ENCODE data around the gene CALML6.

CALML6 gene

DNA sequence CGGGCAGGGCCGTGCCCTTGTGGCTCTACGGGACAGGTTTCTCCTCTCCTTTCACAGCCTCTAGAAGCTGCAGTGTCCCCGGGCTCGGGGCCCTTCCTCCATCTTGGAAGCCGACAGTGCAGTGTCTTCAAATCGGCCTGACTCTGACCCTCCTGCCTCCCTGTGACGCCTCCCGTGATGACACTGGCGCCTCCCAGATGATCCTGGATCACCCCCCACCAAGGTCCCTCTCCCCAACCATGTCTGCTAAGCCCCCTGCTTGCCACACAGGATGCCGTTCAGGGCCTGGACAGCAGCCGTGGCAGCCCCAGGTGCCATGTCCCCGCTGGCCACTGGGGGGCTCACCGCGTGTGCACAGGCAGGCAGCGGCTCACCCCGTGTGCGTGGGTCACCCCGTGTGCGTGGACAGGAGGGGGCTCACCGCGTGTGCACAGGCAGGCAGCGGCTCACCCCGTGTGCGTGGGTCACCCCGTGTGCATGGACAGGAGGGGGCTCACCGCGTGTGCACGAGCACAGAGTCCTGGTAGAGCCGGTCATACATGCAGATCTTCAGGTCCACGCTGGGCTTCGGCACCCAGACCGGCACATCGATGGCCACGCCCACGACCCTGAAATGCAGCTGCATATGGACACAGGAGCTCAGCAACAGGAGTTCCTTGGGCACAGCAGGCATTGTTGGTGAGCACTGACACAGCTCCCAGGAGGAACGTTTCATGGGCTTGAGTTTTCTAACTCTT is 28.9 kb downstream of the CALML6 start:
- no peak for DNase-seq (ENCODE audit: low spot score)
- TF ChIP-seq, protein P1, sequence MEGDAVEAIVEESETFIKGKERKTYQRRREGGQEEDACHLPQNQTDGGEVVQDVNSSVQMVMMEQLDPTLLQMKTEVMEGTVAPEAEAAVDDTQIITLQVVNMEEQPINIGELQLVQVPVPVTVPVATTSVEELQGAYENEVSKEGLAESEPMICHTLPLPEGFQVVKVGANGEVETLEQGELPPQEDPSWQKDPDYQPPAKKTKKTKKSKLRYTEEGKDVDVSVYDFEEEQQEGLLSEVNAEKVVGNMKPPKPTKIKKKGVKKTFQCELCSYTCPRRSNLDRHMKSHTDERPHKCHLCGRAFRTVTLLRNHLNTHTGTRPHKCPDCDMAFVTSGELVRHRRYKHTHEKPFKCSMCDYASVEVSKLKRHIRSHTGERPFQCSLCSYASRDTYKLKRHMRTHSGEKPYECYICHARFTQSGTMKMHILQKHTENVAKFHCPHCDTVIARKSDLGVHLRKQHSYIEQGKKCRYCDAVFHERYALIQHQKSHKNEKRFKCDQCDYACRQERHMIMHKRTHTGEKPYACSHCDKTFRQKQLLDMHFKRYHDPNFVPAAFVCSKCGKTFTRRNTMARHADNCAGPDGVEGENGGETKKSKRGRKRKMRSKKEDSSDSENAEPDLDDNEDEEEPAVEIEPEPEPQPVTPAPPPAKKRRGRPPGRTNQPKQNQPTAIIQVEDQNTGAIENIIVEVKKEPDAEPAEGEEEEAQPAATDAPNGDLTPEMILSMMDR (IDR thresholded peaks at IDR 0.05) = peak; percentile 91
- Histone ChIP-seq H3K4me3 (peak overlapping the region; percentile 47), H3K27ac (no peak overlapping the region)

GRCh38 chr1:1945782-1946393 is 30.8 kb downstream of the CALML6 start:
- no peak for DNase-seq (ENCODE audit: low spot score)
- Histone ChIP-seq H3K4me3 (no peak overlapping the region), H3K27ac (no peak overlapping the region)
- TF ChIP-seq, protein P1 (IDR thresholded peaks at IDR 0.05) = no peak

GRCh38 chr1:1946540-1946939 is 31.5 kb downstream of the CALML6 start:
- TF ChIP-seq, protein P1 (IDR thresholded peaks at IDR 0.05) = no peak
- no peak for DNase-seq (ENCODE audit: low spot score)
- Histone ChIP-seq H3K4me3 (no peak overlapping the region), H3K27ac (no peak overlapping the region)

DNA sequence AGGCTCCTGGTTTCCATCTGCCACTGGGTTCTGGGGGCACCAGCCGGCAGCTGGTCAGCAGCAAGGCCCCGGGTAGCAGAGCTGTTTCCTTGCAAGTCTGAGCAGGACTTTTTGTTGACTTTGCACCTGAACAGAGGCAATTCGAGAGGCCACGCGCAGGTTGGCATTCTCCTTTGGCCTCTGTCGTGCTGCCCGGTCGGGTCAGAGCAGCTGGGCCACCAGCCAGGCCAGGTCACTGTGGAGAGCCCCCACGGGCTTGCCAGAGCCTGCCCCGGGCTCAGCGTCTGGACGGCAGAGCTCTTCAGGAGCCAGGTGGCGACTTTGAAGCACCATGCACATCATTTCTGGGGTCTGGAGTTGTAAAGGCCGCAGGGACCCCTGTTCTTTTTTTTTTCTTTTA is 32.4 kb downstream of the CALML6 start:
- no peak for DNase-seq (ENCODE audit: low spot score)
- TF ChIP-seq, protein P1 (IDR thresholded peaks at IDR 0.05) = no peak
- no peak overlapping the region for H3K27ac ChIP-seq

GRCh38 chr1:1948783-1949182 is 33.7 kb downstream of the CALML6 start:
- Histone ChIP-seq H3K27ac (no peak overlapping the region), H3K4me3 (no peak overlapping the region)
- TF ChIP-seq, protein P1 (IDR thresholded peaks at IDR 0.05) = no peak

More for the DNA sequence above, 32.4 kb downstream of the CALML6 start:
- H3K4me3 ChIP-seq = no peak overlapping the region

DNA sequence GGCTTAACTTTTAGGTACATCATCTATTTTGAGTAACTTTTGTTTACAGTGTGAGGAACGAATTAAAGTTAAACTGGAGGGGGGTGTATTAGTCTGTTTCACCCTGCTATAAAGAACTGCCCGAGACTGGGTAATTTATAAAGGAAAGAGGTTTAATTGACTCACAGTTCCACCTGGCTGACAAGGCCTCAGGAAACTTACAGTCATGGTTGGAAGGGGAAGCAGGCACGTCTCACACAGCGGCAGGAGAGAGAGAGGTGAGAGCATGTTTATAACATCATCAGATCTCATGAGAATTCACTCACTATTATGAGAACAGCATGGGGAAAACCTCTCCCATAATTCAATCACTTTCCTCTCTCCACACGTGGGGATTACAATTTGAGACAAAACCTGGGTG is 35.9 kb downstream of the CALML6 start:
- H3K27ac ChIP-seq = no peak overlapping the region
- TF ChIP-seq, protein P1 (IDR thresholded peaks at IDR 0.05) = no peak
- DNase-seq (ENCODE audit: low spot score) = no peak
- H3K4me3 ChIP-seq = no peak overlapping the region

More at GRCh38 chr1:1948783-1949182, 33.7 kb downstream of the CALML6 start:
- no peak for DNase-seq (ENCODE audit: low spot score)

GRCh38 chr1:1954015-1954414 is 39.0 kb downstream of the CALML6 start:
- TF ChIP-seq, protein P1 (IDR thresholded peaks at IDR 0.05) = no peak
- no peak for DNase-seq (ENCODE audit: low spot score)
- H3K4me3 ChIP-seq = no peak overlapping the region
- H3K27ac ChIP-seq = no peak overlapping the region
